Hepatocyte (in vitro differentiated cells): ENCODE measurements around the gene MOBP.

Source experiments
- CTCF ChIP-seq: fragments of 200-600 bp; sonication (generic); IDR thresholded peaks from 2 replicates; pipeline ENCODE4 v1.5.1; 2016; ENCODE audit warnings: antibody characterized with exemption, mild to moderate bottlenecking; ENCODE audit not compliant: poor library complexity
- EZH2 ChIP-seq: fragments of 200-600 bp; sonication (generic); IDR thresholded peaks from 2 replicates; pipeline ENCODE4 v1.6.1; 2016; ENCODE audit warnings: antibody characterized with exemption, mild to moderate bottlenecking, borderline replicate concordance

GRCh38 chr3:39541442-39541841 lies 74.0 kb downstream of the MOBP start:
- TF ChIP-seq EZH2 = no peak
- TF ChIP-seq CTCF = no peak
